Measurements from ENCODE around the gene KIFAP3.
"Not testable (repeated sequence)": the region's sequence is repeated elsewhere in the genome, so short reads cannot be mapped to it uniquely, and the experiment has no call there.

Gene KIFAP3

GRCh38 chr1:170063109-170063826, 11.2 kb downstream of the KIFAP3 start:
- no peak for DNase-seq

- not testable (repeated sequence) for DNase-seq
Measured at GRCh38 chr1:170061676-170062075, 12.8 kb downstream of the KIFAP3 start.

DNA sequence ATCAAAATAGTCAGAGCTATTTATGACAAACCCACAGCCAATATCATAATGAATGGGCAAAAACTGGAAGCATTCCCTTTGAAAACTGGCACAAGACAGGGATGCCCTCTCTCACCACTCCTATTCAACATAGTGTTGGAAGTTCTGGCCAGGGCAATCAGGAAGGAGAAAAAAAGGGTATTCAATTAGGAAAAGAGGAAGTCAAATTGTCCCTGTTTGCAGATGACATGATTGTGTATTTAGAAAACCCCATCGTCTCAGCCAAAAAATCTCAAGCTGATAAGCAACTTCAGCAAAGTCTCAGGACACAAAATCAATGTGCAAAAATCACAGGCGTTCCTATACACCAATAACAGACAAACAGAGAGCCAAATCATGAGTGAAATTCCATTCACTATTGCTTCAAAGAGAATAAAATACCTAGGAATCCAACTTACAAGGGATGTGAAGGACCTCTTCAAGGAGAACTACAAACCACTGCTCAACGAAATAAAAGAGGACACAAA, 14.4 kb downstream of the KIFAP3 start:
- not testable (repeated sequence) for DNase-seq

DNA sequence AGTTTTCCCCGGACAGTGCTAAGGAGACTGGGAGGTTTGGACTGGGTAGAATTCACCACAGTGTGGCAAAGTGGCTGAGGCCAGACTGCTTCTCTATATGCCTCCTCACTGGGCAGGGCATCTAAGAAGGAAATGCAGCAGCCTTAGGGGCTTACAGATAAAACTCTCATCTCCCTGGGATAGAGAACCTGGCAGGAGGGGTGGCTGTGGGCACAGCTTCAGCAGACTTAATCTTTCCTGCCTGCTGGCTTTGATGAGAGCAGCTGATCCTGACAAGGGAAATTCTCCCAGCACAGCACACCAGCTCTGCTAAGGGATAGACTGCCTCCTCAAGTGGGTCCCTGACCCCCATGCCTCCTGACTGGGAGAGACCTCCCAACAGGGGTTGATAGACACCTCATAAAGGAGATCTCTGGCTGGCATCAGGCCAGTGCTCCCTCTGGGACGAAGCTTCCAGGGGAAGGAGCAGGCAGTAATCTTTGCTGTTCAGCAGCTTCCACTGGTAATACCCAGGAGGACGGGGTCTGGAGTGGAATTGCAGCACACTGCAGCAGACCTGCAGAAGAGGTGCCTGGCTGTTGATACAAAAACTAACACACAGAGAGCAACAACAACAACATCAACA, 25.2 kb downstream of the KIFAP3 start:
- DNase-seq: no peak

GRCh38 chr1:170048515-170048914, 26.0 kb downstream of the KIFAP3 start:
- DNase-seq: no peak

- DNase-seq: no peak
Measured at GRCh38 chr1:170044187-170044586, 30.3 kb downstream of the KIFAP3 start.

GRCh38 chr1:170041423-170042192, 32.9 kb downstream of the KIFAP3 start:
- no peak for DNase-seq

- no peak for DNase-seq
Measured at GRCh38 chr1:170032531-170033280, 41.8 kb downstream of the KIFAP3 start.

DNA sequence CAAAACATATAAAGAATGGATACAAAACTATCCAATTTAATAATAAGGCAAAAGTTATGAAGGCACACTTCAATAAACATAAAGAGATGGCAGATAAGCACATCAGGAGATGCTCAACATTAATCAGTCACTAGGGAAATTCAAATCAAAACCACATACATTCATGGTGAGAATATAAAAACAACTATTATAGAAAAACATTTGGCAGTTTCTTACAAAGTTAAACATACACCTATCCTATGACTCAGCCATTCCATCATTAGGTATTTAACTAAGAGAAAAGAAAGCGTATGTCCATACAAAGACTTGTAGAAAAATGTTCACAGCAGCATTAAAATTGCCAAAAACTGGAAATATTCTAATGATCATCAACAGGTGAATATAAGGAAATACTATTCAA, 44.3 kb downstream of the KIFAP3 start:
- no peak for DNase-seq

DNA sequence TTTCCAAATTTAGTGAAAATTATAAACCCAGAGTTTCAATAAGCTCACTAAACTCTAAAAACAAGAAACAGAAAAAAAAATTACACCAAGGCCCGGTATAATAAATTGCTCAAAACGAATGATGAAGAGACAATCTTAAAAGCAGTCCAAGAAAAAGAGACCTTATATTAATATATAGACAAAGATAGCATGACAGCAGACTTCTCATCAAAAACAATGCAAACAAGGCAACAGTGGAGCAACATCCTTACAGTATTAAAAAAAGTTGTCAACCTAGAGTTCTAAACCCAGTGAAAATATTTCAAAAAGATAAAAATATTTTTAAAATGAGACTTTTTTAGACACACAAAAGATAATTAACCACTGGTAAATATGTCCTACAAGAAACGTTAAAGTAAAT, 46.7 kb downstream of the KIFAP3 start:
- no peak for DNase-seq

DNA sequence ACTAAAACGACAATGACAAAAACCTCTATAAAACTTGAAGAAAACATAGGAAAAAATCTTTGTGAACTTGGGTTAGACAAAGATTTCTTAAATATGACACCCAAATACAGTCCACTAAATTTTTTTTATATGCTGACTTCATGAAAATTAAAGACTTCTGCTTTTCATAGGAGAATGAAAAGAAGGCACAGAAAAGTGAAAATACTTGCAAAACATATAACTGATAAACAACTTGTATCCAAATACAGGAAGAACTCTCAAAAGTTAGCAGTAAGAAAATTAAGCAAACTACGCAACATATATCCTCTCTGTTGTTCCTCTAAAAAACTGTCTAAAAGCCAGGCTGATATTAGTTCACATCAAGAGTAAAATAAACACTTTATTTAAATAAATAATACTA, 53.6 kb downstream of the KIFAP3 start:
- no peak for DNase-seq

GRCh38 chr1:170017478-170017877, 57.0 kb downstream of the KIFAP3 start:
- DNase-seq: no peak

GRCh38 chr1:170012920-170013319, 61.6 kb downstream of the KIFAP3 start:
- no peak for DNase-seq

DNA sequence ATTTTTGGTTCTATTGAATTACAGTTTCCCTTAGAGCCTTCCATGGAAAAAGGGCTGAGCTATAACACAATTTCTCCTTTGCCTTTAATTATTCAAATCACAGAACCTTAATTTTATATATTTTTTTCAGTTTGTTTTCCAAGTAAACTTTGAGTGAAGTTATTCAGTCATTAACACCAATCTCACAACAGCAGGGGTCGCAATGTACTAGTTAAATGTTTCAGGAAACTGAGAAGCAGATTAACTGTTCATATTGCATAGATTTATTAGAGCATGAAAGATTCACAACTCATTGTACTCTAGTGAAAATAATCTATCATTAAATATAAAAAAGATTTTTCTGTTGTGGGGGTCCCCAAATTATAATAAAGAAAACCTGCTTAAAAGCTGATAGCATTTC, 64.1 kb downstream of the KIFAP3 start:
- DNase-seq: peak; percentile 7

DNA sequence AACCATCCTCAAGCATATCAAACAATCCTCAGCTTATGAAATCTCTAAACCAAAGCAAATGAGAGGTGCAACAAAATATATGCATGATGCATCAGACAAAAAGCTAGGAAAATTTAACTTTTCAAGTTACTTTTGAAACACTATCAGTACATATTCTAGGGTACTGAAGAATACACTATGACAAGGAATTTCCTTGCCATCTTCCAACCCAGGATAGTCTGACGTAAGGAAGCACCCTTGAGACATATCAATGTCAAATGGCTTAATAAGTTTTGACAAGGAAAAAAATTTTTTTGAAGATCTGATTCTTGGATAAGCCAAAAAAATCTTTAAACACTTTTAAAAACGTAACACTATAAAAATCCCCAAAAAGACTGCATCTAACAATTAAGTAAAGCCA, 64.9 kb downstream of the KIFAP3 start:
- DNase-seq: no peak

DNA sequence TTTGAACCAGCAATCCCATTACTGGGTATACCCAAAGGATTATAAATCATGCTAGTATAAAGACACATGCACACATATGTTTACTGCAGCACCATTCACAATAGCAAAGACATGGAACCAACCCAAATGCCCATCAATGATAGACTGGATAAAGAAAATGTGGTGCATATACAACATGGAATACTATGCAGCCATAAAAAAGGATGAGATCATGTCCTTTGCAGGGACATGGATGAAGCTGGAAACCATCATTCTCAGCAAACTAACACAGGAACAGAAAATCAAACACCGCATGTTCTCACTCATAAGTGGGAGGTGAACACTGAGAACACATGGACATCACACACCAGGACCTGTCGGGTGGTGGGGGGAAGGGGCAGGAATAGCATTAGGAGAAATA, 65.8 kb downstream of the KIFAP3 start:
- not testable (repeated sequence) for DNase-seq

- not testable (repeated sequence) for DNase-seq
Measured at GRCh38 chr1:170003270-170003835, 71.1 kb downstream of the KIFAP3 start.

DNA sequence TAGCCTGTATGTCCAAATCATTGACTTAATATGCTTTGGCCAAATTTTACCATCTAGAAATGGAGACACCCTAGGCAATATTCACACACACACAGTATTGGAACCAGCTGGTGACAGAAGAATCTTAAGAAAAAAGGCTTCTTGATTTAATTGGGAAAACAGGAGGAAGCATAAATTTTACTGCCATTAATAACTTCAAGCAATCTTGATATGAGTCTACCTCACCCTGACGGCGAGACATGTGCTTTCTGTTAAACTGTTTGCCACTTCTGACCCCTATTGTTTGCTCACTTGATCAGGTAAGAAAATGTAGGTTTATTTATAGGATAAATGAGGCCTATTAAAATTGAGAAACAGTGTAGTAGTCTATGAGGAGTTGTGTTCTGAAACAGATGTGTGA, 73.2 kb downstream of the KIFAP3 start:
- no peak for DNase-seq

DNA sequence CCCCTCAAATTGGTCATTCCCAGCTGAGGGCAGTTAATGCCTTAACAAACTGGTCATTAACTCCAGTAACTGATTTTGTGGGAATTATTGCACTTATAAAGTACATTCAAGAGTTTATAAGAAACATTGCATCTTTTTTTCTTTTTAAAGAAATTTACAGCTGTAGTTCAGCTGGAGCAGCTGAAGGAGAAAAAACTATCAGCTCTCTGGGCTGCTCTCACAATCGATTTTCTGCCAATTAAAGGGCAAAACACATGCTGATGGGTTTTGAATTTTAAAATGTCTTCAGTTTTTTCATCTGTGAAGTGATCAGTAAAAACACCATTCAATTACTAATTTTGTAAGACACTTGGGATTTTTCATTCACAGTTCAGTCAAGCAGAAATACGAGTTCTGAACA, 74.7 kb downstream of the KIFAP3 start:
- DNase-seq: no peak

- DNase-seq: no peak
Measured at GRCh38 chr1:169999331-169999741, 75.2 kb downstream of the KIFAP3 start.

- no peak for DNase-seq
Measured at GRCh38 chr1:169995993-169996392, 78.5 kb downstream of the KIFAP3 start.

GRCh38 chr1:169989246-169989645, 85.2 kb downstream of the KIFAP3 start:
- DNase-seq: no peak

- DNase-seq: no peak
Measured at GRCh38 chr1:169985757-169986156, 88.7 kb downstream of the KIFAP3 start.
